HepG2 (cell line): Measurements from ENCODE around the gene AP4M1. TPM values are rescaled to one million over a fixed set of nuclear protein-coding genes. Genes with fewer than 3 reads are reported as not detected.

ENCODE experiments used
- ARNT ChIP-seq: fragments of 450-650 bp; IDR thresholded peaks from 2 replicates; pipeline ENCODE4 v1.6.1; 2017
- GTF3A ChIP-seq: sonication (generic); formaldehyde crosslinking; conservative IDR thresholded peaks from 2 replicates; pipeline ENCODE4 v1.4.0; 2020; ENCODE audit warnings: mild to moderate bottlenecking, missing genetic modification reagents
- IRF1 ChIP-seq: sonication (generic); formaldehyde crosslinking; IDR thresholded peaks from 2 replicates; pipeline ENCODE4 v1.4.0; 2020; ENCODE audit warnings: low read depth, mild to moderate bottlenecking, missing genetic modification reagents
- JARID2 ChIP-seq: sonication (generic); formaldehyde crosslinking; IDR thresholded peaks from 2 replicates; pipeline ENCODE4 v1.8.1; 2023; ENCODE audit warnings: missing genetic modification reagents, inconsistent platforms; ENCODE audit not compliant: insufficient replicate concordance
- KAT8 ChIP-seq: IDR thresholded peaks from 2 replicates; pipeline ENCODE4 v1.6.1; 2016; ENCODE audit warnings: missing genetic modification reagents, missing compliant biosample characterization
- KDM4B ChIP-seq: sonication (generic); formaldehyde crosslinking; IDR thresholded peaks from 2 replicates; pipeline ENCODE4 v1.4.0; 2020; ENCODE audit warnings: missing genetic modification reagents
- KDM5B ChIP-seq: sonication (generic); formaldehyde crosslinking; IDR thresholded peaks from 2 replicates; pipeline ENCODE4 v1.4.0; 2020; ENCODE audit warnings: missing genetic modification reagents, mild to moderate bottlenecking, borderline replicate concordance
- PCBP2 ChIP-seq: fragments of 200-400 bp; formaldehyde crosslinking; optimal IDR thresholded peaks from 2 replicates; pipeline ENCODE3; 2018; ENCODE audit warnings: low read length, low read depth; ENCODE audit not compliant: poor library complexity, severe bottlenecking
- PITX1 ChIP-seq: sonication (generic); formaldehyde crosslinking; IDR thresholded peaks from 2 replicates; pipeline ENCODE4 v1.5.1; 2020; ENCODE audit warnings: mild to moderate bottlenecking, missing genetic modification reagents
- SRSF9 ChIP-seq: fragments of 200-400 bp; formaldehyde crosslinking; IDR thresholded peaks from 2 replicates; pipeline ENCODE4 v1.6.1; 2018; ENCODE audit warnings: borderline replicate concordance, mild to moderate bottlenecking, low read depth, low read length; ENCODE audit not compliant: insufficient read depth, poor library complexity, severe bottlenecking
- TAF1 ChIP-seq: sonication (generic); formaldehyde crosslinking; IDR thresholded peaks from 2 replicates; pipeline ENCODE4 v1.4.0; 2020; ENCODE audit warnings: missing genetic modification reagents
- ZKSCAN8 ChIP-seq: IDR thresholded peaks from 2 replicates; pipeline ENCODE4 v1.6.1; 2016; ENCODE audit warnings: borderline replicate concordance, missing genetic modification reagents, missing compliant biosample characterization
- ZNF12 ChIP-seq: sonication (generic); formaldehyde crosslinking; IDR thresholded peaks from 2 replicates; pipeline ENCODE4 v1.5.0; 2020; ENCODE audit warnings: missing genetic modification reagents
- ZNF530 ChIP-seq: sonication (generic); formaldehyde crosslinking; IDR thresholded peaks from 2 replicates; pipeline ENCODE4 v1.5.0; 2020; ENCODE audit warnings: low read depth, mild to moderate bottlenecking, missing genetic modification reagents
- ZNF572 ChIP-seq: sonication (generic); formaldehyde crosslinking; IDR thresholded peaks from 2 replicates; pipeline ENCODE4 v1.5.1; 2020; ENCODE audit warnings: mild to moderate bottlenecking, missing genetic modification reagents
- ZNF616 ChIP-seq: sonication (generic); formaldehyde crosslinking; IDR thresholded peaks from 2 replicates; pipeline ENCODE4 v1.5.0; 2020; ENCODE audit warnings: low read depth, mild to moderate bottlenecking, missing genetic modification reagents
- ZZZ3 ChIP-seq: sonication (generic); formaldehyde crosslinking; IDR thresholded peaks from 2 replicates; pipeline ENCODE4 v1.4.0; 2020; ENCODE audit warnings: missing genetic modification reagents, mild to moderate bottlenecking, borderline replicate concordance
- polyA plus RNA-seq, 8 experiments: library from polyadenylated mRNA; depleted of rRNA in 3 of 8; stranded (reverse) in 7 of 8; unstranded in 1 of 8; fragments of >200 nt; fragmentation: Illumina TruSeq in 4 of 8; extraction: Trizol in 4 of 8; gene quantifications; 2 replicates each; pipeline versions ENCODE4 v1.2.1 to v1.2.3, GENCODE V29; 2011 to 2016; ENCODE audit warnings: low read depth in 4 of 8, missing spikeins in 1 of 8, mixed read lengths in 1 of 8; ENCODE audit not compliant: insufficient read depth in 1 of 8
- total RNA-seq, 5 experiments: library from RNA; depleted of rRNA; stranded (reverse); fragments of >200 nt; fragmentation: Illumina TruSeq; extraction: Trizol; gene quantifications; 2 replicates each; pipeline ENCODE4 v1.2.3, GENCODE V29; 2016; ENCODE audit warnings: low read depth in 1 of 5
- TF ChIP-seq, protein P1 (sequence below): sonication (generic); formaldehyde crosslinking; IDR thresholded peaks from 2 replicates; pipeline ENCODE4 v1.4.0; 2020; ENCODE audit warnings: missing genetic modification reagents
- TF ChIP-seq, protein P2 (sequence below): fragments of 450-650 bp; IDR thresholded peaks from 2 replicates; pipeline ENCODE4 v1.6.1; 2017
- TF ChIP-seq, protein P3 (sequence below): sonication (generic); formaldehyde crosslinking; IDR thresholded peaks from 2 replicates; pipeline ENCODE4 v1.9.0; 2022; ENCODE audit warnings: missing genetic modification reagents, mild to moderate bottlenecking, borderline replicate concordance

Gene AP4M1
- total and polyA plus RNA-seq, 2 of the 13 experiments (the other 11 are each of a cell fraction or from before 2014, with no cell fraction given) = 6.3 to 9.7 TPM

DNA sequence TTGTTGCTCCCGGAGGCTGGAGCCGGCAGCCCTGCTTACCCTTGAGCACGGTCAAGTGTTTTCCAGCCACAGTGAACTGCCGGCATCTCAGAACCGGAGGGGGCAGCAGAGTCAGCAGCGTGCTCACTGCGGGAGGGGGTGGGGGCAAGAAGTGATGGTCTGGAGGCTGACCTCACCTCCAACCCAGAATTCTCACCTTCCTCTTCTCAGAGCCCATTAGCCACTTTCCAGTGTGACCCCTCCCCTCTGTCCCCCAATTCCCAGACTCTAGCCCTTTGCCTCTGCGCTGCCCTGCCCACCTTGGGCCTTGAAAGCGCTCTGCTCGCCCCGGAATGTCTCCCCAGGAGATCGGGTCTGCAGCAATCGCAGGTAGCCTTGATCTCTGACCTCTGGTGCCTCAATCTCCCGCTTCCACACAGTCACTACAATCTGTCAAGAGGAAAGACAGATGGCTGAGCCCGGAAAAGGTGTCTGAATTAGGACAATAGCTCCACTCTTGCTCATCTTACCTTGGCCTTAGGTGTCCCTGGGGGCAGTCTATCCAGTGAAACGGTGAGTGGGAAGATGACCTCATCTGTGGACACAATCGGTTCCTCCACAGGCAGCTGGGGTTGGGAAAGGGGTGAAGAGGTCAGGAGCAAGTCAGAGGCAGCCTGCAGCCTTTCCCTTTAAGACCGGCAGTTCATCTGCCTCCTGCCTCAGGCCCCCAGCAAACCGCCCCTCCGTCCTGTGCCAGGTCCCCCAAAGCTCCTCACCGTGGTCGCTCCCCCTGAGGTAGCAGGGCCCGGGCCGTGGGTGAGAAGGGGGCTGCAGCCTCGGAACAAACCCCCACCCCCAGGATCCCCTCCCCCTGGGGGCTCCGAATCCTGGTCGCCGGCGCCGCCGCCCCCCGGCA, 56.1 kb downstream of the AP4M1 start (continued):
- TF ChIP-seq ZNF616 (CRISPR knock-in tag) (no peak), ZKSCAN8 (CRISPR knock-in tag) (no peak), SRSF9 (no peak), KAT8 (CRISPR knock-in tag) (no peak), ARNT (no peak), GTF3A (no peak), KDM4B (no peak), ZNF530 (CRISPR knock-in tag) (no peak), KDM5B (CRISPR knock-in tag) (peak; percentile 32; the same call in 1 of the 2 replicates), ZNF12 (no peak), ZZZ3 (no peak), PCBP2 (no peak), IRF1 (CRISPR knock-in tag) (no peak), JARID2 (no peak), ZNF572 (CRISPR knock-in tag) (no peak), TAF1 (CRISPR knock-in tag) (0 out of 2 replicates have a peak, but pooled peaks have one; percentile 19), PITX1 (no peak)
- TF ChIP-seq, protein P1, sequence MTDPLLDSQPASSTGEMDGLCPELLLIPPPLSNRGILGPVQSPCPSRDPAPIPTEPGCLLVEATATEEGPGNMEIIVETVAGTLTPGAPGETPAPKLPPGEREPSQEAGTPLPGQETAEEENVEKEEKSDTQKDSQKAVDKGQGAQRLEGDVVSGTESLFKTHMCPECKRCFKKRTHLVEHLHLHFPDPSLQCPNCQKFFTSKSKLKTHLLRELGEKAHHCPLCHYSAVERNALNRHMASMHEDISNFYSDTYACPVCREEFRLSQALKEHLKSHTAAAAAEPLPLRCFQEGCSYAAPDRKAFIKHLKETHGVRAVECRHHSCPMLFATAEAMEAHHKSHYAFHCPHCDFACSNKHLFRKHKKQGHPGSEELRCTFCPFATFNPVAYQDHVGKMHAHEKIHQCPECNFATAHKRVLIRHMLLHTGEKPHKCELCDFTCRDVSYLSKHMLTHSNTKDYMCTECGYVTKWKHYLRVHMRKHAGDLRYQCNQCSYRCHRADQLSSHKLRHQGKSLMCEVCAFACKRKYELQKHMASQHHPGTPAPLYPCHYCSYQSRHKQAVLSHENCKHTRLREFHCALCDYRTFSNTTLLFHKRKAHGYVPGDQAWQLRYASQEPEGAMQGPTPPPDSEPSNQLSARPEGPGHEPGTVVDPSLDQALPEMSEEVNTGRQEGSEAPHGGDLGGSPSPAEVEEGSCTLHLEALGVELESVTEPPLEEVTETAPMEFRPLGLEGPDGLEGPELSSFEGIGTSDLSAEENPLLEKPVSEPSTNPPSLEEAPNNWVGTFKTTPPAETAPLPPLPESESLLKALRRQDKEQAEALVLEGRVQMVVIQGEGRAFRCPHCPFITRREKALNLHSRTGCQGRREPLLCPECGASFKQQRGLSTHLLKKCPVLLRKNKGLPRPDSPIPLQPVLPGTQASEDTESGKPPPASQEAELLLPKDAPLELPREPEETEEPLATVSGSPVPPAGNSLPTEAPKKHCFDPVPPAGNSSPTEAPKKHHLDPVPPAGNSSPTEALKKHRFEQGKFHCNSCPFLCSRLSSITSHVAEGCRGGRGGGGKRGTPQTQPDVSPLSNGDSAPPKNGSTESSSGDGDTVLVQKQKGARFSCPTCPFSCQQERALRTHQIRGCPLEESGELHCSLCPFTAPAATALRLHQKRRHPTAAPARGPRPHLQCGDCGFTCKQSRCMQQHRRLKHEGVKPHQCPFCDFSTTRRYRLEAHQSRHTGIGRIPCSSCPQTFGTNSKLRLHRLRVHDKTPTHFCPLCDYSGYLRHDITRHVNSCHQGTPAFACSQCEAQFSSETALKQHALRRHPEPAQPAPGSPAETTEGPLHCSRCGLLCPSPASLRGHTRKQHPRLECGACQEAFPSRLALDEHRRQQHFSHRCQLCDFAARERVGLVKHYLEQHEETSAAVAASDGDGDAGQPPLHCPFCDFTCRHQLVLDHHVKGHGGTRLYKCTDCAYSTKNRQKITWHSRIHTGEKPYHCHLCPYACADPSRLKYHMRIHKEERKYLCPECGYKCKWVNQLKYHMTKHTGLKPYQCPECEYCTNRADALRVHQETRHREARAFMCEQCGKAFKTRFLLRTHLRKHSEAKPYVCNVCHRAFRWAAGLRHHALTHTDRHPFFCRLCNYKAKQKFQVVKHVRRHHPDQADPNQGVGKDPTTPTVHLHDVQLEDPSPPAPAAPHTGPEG (CRISPR knock-in tag) = no peak
- TF ChIP-seq, protein P2, sequence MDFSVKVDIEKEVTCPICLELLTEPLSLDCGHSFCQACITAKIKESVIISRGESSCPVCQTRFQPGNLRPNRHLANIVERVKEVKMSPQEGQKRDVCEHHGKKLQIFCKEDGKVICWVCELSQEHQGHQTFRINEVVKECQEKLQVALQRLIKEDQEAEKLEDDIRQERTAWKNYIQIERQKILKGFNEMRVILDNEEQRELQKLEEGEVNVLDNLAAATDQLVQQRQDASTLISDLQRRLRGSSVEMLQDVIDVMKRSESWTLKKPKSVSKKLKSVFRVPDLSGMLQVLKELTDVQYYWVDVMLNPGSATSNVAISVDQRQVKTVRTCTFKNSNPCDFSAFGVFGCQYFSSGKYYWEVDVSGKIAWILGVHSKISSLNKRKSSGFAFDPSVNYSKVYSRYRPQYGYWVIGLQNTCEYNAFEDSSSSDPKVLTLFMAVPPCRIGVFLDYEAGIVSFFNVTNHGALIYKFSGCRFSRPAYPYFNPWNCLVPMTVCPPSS = no peak
- TF ChIP-seq, protein P3, sequence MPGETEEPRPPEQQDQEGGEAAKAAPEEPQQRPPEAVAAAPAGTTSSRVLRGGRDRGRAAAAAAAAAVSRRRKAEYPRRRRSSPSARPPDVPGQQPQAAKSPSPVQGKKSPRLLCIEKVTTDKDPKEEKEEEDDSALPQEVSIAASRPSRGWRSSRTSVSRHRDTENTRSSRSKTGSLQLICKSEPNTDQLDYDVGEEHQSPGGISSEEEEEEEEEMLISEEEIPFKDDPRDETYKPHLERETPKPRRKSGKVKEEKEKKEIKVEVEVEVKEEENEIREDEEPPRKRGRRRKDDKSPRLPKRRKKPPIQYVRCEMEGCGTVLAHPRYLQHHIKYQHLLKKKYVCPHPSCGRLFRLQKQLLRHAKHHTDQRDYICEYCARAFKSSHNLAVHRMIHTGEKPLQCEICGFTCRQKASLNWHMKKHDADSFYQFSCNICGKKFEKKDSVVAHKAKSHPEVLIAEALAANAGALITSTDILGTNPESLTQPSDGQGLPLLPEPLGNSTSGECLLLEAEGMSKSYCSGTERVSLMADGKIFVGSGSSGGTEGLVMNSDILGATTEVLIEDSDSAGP (CRISPR knock-in tag) = peak; percentile 56
